Fibroblast of skin of back (primary cell): Measurements from ENCODE around the gene LHX3.
"Not testable (repeated sequence)": the region's sequence is repeated elsewhere in the genome, so short reads cannot be mapped to it uniquely, and the experiment has no call there.

Experiments
- DNase-seq: peaks from one replicate; pipeline ENCODE4 v3.0.0-alpha.2; 2013

The LHX3 gene

DNA sequence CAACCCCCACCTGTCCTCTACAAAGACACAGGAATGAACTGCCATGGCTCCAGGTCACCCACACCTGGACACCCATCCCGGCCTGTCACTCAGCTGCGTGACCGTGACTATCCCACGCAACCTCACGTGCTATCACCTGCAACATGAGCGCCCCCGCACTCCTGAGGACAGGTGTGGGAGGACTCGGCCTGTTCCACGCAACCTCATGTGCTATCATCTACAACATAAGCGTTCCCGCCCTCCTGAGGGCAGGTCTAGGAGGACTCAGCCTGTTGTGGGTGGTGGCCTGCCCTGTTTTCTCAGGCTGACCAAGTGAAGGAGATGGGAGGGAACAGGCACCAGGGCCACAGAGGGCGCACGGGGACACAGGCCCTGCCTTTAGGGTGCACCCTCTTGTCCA, 36.6 kb upstream of the LHX3 start:
- DNase-seq, result no peak

- no peak for DNase-seq
Observed at GRCh38 chr9:136240941-136241340, 36.0 kb upstream of the LHX3 start.

DNA sequence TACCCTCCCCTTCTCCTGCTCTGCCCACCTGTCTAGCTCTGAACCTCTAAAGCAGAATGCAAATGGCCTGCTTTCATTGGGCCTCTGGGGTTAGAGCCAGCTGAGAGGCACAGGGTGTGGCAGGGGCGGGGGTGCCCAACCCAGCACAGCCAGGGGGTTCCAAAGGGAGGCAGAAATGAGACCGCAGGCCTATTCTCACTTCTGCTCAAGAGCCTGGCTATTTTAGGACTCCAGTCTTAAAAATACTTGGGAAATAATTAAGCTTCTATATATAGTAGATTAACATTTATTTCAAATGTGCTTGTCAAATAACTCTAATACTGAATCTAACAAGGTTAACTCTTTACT, 35.0 kb upstream of the LHX3 start:
- DNase-seq, result no peak

DNA sequence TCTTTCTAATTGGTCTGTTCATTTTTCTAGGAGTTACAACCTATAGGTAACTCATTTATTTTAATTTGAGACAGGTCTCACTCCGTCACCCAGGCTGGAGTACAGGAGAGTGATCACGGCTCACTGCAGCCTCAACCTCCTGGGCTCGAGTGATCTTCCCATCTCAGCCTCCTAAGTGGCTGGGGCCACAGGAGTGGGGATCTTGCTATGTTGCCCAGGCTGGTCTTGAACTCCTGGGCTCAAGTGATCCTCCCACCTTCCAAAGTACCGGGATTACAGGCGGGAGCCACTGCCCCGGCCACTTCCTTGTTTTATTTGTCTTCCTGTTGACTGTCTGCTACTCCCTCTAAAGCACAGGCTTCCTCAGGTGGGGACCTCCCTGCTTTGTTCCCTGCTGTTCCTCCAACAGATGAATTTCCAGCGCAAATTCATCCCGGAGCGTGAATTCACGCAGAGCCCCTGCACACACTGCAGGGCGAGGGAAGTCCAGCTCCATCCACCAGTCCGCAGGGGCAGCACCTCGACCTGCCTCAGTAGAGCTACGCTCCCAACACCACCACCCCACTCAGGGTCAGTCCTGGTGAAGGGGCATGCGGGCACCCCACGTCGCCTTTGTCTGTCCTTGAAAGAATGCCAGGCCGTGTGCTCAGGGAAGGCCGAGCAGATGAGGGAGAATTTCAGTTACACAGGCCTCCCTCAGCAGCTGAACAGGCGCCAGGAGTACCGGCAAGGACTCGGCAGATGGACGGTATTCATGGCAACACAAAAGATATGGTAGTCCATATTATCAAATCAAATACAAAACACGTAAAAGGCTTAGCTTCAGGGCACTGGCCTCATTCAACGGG, 34.4 kb upstream of the LHX3 start:
- DNase-seq, result no peak

DNA sequence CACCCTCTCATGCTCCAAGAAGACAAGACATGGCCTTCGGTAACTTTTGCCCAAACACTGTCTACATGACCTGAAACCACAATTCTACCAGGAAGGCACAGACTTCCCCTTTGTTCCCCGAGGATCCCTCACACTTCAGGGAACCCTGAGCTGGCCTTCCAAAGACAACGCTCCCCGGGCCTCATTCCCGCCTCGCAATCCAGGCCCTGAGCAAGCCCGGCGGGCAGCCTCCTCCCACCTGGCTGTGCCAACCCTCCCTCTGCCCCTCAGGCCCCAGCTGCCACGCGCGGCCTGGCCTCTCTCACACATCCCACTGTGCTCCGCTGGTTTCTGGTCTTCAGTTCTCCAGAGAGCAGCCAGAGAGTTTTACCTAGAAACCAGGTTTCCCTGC, 33.4 kb upstream of the LHX3 start:
- DNase-seq, result no peak

GRCh38 chr9:136237486-136238341, 32.8 kb upstream of the LHX3 start:
- no peak for DNase-seq

DNA sequence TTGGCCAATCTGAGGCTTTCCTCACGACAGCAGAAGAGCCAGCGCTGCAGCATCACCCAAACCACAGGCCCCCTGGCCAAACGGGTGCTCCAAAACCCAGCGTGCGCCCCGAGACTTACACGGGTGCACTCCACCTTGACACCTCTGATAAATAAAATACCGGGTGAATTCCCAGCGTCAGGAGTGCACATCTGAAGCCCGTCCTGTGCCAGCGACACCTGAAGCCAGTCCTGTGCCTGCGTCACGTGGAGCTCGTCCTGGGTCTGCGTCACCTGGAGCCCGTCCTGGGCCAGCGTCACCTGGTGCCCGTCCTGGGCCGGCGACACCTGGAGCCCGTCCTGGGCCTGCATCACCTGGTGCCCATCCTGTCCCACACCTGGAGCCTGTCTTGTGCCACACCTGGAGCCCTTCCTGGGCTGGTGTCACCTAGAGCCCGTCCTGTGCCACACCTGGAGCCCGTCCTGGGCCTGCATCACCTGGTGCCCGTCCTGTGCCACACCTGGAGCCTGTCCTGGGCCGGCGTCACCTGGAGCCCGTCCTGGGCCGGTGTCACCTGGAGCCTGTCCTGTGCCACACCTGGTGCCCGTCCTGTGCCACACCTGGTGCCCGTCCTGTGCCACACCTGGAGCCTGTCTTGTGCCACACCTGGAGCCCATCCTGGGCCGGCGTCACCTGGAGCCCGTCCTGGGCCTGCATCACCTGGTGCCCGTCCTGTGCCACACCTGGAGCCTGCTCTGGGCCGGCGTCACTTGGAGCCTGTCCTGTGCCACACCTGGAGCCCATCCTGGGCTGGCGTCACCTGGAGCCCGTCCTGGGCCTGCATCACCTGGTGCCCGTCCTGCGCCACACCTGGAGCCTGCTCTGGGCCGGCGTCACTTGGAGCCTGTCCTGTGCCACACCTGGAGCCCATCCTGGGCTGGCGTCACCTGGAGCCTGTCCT, 31.8 kb upstream of the LHX3 start:
- DNase-seq, result not testable (repeated sequence)

DNA sequence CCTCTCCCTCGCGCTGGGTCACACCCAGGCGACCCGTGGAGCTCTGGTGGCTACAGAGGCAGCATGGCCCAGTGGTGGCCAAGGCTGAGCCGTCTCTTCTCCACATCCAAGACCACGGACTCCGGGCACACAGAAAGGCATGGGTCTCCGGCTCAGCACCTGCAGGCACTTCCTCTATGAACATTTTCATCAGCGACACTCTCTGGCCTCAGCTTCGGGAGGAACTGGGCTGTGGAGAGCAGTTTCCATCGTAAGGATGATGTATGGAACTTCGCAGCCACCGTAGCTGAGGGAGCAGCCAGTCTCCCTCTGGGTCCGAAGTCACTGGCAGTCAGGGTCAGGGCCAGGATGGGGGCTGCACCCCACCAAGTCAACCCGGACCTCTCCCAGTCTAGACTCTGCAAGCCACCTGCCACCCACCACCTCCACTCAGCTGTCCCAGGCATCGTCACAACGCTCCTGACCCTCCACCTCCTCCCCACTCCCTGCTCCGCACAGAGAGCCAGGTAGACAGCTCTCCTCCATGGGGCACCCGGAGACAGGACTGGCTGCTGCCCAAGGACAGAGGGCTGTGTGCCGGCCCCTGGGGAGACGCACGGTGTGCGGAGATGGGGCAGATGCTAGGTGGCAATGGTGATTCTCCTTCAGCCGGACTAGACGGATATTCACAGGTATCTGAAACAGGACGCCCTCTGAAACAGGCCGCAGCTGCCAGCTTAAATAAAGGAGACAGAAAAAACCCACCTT, 31.0 kb upstream of the LHX3 start:
- no peak for DNase-seq

- DNase-seq, result no peak
Observed at GRCh38 chr9:136235171-136235570, 30.2 kb upstream of the LHX3 start.

GRCh38 chr9:136234597-136234996, 29.7 kb upstream of the LHX3 start:
- no peak for DNase-seq

GRCh38 chr9:136233868-136234267, 28.9 kb upstream of the LHX3 start:
- DNase-seq, result no peak

- DNase-seq, result no peak
Observed at GRCh38 chr9:136233411-136233810, 28.5 kb upstream of the LHX3 start.

- DNase-seq, result no peak
Observed at GRCh38 chr9:136232969-136233368, 28.0 kb upstream of the LHX3 start.

DNA sequence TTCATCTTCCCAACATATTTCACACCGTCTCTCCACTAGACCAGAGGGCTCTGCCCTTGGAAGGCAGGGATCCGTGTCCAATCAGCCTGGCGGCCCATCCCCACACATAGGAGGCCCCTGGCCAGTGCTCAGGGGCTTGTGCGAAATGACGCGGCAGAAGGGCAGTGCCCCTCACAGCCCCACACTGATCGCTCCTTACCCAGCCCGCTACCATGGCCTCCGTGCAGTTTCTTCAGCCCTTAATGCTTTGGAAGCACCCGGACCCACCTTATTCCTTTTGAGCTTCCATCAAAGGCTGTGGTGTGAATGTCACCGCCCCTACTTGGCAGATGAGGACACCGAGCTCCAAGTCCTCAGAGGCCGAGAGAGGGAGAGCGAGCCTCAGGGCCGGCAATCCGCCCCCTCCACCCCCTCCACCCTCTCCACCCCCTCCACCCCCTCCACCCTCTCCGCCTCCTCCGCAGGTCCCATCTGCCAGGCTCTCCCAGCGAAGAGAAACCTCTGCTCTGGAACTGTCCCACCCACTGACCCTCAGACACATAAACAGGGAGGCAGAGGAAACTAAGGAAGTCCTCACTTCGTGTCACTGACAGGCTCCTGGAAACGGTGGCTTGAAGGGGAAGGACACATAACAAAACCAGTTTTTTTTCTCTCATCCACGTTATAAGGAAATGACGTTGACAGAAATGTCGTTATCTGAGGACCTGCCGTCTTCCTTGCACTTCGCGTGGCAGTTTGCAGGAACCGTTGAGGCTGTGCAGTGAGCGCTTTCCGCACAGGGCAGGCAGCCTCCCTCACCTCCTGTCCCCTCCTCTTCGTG, 26.8 kb upstream of the LHX3 start:
- no peak for DNase-seq

DNA sequence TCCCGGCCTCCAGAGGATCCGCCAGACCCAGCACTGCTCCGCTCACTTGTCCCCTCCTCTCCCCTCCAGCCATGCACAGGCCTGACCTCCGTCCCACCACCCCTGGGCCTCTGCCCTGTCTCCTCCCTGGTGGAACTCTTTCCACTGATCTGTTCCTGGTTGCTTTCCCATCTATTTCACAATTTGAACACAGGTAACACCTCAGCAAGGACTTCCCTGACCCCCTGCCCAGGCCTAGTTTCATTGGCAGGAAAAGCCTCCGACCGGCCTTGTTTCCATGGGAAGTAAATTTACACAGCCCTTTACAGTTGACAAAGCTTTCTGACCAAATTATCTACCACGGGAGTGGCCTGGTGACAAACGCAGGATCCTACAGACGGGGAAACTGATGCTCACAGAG, 25.8 kb upstream of the LHX3 start:
- no peak for DNase-seq

DNA sequence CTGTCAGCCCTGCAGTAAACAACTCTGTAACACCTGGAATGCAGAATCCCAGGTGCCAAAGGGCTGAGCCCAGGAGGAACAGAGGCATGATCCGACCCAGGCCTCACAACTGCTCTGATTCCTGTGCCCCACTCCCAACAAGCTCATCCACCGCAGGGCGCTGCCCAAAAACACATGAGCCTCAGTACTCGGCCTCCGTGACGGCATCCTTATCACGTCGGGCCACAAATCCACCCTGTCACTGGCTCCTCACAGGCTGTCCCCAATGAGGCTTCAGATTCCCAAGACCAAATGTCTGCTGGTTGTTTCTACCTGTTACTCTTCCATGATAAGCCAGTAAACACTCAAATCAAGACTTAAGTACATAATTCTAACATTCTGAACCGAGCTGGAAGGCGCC, 25.4 kb upstream of the LHX3 start:
- DNase-seq, result no peak

- DNase-seq, result peak; percentile 7
Observed at GRCh38 chr9:136229096-136230065, 24.5 kb upstream of the LHX3 start.

DNA sequence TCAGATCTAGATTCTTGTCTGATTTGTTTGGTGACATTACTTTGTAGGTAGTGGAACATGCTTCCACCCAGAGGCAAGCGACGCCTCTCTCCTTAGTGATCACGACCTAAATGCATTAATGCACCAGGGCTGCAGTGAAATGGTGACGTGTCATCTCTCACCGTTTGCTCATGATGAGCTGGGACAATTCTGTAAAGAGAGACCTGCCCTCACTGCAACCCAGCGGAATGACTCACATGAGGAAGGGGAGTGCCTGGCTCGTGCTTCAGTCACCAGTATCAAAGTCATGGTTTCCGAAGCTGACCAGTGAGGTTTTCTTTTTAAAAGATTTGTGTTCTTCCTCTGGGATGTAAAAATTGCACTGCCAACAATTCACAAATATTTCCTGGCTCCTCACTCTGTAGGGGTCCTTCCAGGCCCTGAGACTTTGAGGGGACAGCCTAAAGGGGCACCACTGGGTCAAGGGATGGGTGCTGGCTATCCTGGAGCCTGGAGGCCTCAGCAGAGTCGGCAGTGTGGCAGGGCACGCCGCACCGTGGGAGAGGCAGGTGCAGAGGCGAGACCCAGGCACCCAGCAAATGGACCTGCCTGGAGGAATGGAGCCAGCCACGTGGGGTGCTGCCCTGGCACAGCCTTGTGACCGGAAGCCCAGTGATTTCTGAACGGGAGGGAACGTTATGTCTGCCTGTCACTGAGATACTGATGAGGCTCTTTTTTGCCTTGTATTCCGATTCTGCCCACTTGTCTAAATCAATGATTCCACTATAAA, 23.4 kb upstream of the LHX3 start:
- DNase-seq, result peak; percentile 82
